Esophagus muscularis mucosa (tissue), 3 donors: ENCODE results near the gene RPL27A.

ENCODE experiments used
- CTCF ChIP-seq, 3 experiments: fragments of 200-600 bp in 2 of 3; fragments of 450-650 bp in 1 of 3; sonication (generic) in 2 of 3; IDR thresholded peaks; one replicate each; pipeline ENCODE4 v1.5.1; 2017 to 2019; ENCODE audit warnings: antibody characterized with exemption in 3 of 3, mild to moderate bottlenecking in 2 of 3, moderate library complexity in 1 of 3
- POLR2AphosphoS5 ChIP-seq, 2 donors: sonication (generic); formaldehyde crosslinking; IDR thresholded peaks; one replicate each; pipeline ENCODE4 v1.6.1; 2017; ENCODE audit warnings: antibody characterized with exemption in 2 of 2

DNA sequence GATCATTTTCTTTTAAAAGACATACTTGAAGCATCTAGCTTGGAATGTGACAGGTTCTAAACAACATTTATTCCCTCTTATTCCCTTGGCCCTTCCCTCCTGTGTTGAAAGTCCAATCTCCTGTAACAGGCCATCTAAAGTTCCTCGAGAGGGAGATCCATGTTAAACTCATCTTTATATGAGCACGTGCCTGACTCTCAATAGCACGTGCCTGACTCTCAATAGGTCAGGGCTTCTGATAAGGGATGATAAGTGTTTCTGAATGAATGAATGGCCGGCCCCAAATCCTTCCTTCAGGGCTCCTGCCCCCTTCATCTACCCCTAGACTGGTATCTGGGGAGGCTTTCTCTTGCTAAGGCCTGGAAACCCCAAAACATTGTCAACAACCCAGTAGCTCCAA is 27.2 kb downstream of the RPL27A start:
- TF ChIP-seq CTCF (IDR thresholded peaks at IDR 0.05) = no peak
- TF ChIP-seq POLR2AphosphoS5 (IDR thresholded peaks at IDR 0.05) = no peak
